DOHH2 (cell line): ENCODE data around the gene AGBL4.

Experiments
- CTCF ChIP-seq: fragments of 200-600 bp; sonication (generic); IDR thresholded peaks from one replicate; pipeline ENCODE4 v1.5.1; 2014; ENCODE audit warnings: antibody characterized with exemption, mild to moderate bottlenecking, low read depth, low read length; ENCODE audit not compliant: poor library complexity, severe bottlenecking
- EZH2phosphoT487 ChIP-seq: fragments of 200-600 bp; sonication (generic); IDR thresholded peaks from 2 replicates; pipeline ENCODE4 v1.6.1; 2017; ENCODE audit warnings: borderline replicate concordance, mild to moderate bottlenecking, antibody characterized with exemption, low read length, moderate library complexity, mixed read lengths

DNA sequence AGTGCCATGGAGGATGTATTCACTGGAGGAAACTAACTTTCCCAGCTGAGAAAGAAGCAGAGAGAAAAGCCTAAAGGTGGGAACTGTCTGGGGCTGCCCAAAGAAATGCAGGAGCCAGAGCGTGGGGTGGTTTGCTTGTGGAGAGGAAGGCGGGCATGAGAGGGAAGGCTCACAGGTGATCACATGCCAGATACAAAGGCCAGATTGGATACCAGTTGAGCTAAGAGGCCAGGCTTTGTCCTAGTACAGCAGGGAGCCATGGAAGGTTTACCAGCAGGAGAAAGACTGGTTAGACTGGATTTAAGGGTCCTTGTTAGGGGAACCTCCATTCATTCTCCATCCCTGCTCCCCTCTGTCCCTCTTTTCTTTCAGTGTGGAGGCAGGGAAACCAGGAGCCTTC is 1313.4 kb downstream of the AGBL4 start:
- TF ChIP-seq CTCF (no peak), EZH2phosphoT487 (no peak)
